ENCODE results near the gene PHYKPL. TPM values are rescaled to one million over a fixed set of nuclear protein-coding genes. Genes with fewer than 3 reads are reported as not detected.
A peak's percentile ranks its signal among the peaks of the same experiment; 100 is the strongest.

The PHYKPL gene
- total RNA-seq, 1 experiment from 2014 or later, result 78.2 TPM

DNA sequence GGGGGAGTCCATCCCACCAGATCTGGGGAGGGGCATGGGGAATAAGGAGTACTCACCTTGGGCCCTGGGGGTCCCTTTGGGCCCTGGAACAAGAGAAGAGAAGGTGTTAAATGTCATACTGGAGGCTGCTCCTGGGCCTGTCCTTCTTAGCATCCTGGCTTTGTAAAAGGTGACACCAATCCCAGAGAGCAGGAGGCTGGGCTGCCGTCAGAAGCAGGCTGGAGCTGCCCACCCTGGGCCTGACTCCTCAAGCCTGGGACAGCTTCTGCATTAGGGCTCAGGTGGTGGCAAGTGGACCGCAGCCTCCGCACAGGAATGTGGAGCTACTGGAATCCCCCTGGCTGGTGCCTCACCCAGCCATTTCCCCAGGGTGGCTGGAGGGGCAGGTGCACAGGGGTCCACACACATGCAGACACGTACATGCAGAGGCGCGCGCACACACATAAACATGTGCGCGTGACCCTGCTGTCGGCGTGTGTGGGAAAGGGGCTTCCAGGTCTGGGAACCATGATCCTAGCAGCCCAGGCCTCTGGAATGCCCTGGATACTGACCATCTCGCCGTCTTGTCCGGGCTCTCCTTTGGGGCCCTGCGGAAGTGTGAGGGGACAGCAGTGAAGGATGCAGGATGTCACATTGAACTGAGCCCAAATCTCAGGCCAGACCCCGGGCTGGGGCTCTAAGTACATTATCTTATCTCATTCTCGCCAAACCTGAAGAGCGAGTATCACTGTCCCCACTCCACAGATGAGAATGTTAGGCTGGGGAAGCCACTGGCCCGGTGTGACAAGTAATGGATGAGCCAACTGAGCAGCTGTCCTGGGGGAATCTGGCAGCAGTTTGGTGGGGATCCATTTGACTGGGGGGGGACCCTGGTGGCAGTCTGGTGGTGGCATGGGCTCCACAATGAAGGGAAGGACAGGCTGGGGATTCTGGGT is 29.3 kb upstream of the PHYKPL start:
- TF ChIP-seq, protein P1, sequence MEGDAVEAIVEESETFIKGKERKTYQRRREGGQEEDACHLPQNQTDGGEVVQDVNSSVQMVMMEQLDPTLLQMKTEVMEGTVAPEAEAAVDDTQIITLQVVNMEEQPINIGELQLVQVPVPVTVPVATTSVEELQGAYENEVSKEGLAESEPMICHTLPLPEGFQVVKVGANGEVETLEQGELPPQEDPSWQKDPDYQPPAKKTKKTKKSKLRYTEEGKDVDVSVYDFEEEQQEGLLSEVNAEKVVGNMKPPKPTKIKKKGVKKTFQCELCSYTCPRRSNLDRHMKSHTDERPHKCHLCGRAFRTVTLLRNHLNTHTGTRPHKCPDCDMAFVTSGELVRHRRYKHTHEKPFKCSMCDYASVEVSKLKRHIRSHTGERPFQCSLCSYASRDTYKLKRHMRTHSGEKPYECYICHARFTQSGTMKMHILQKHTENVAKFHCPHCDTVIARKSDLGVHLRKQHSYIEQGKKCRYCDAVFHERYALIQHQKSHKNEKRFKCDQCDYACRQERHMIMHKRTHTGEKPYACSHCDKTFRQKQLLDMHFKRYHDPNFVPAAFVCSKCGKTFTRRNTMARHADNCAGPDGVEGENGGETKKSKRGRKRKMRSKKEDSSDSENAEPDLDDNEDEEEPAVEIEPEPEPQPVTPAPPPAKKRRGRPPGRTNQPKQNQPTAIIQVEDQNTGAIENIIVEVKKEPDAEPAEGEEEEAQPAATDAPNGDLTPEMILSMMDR (IDR thresholded peaks at IDR 0.05; ENCODE audit: insufficient read depth in 1 of 2, low read depth in 1 of 2, low read length in 1 of 2, severe bottlenecking in 1 of 2, unreplicated experiment in 1 of 2), result no peak
- Mint-ChIP-seq H3K36me3 (ENCODE audit: insufficient read depth, unreplicated experiment) (no peaks in the 10 kb centered on the region), H3K27ac (ENCODE audit: unreplicated experiment) (no peak overlapping the region), H3K4me1 (ENCODE audit: low read depth, unreplicated experiment) (no peaks in the 10 kb centered on the region), H3K9me3 (ENCODE audit: unreplicated experiment) (peaks cover 10% of the 10 kb centered on the region), H3K27me3 (ENCODE audit: insufficient read depth, unreplicated experiment) (no peaks in the 10 kb centered on the region), H3K4me3 (ENCODE audit: unreplicated experiment) (no peak overlapping the region)
- ChIA-PET POLR2A (interaction anchor here (0.5 kb wide), 1 partner anchor 26 kb away, joined by 11 read pairs; no protein-coding TSS in a partner anchor), CTCF (no interaction called here)
- no peak overlapping the region for H3K4me3 ChIP-seq (ENCODE audit: low read depth, low read length)
- intact Hi-C loops (cut with micrococcal nuclease; ENCODE audit: unreplicated experiment), result no loop called here
- DNase-seq, result peak in 1 of 2 experiments; percentile 24
- no peaks in the 10 kb centered on the region; the same call in 1 of the 2 replicates for H3K27me3 ChIP-seq (replicated peaks; ENCODE audit: control insufficient read depth, insufficient read depth, low read length)
- no peaks in the 10 kb centered on the region for H3K36me3 ChIP-seq (ENCODE audit: control insufficient read depth, insufficient read depth, low read length)
- peaks cover 8% of the 10 kb centered on the region for H3K4me1 ChIP-seq
- H3K9me3 ChIP-seq, result no peaks in the 10 kb centered on the region; the same call in 1 of the 2 replicates
- BruUV-seq (replicated peaks), result no TSS peak

DNA sequence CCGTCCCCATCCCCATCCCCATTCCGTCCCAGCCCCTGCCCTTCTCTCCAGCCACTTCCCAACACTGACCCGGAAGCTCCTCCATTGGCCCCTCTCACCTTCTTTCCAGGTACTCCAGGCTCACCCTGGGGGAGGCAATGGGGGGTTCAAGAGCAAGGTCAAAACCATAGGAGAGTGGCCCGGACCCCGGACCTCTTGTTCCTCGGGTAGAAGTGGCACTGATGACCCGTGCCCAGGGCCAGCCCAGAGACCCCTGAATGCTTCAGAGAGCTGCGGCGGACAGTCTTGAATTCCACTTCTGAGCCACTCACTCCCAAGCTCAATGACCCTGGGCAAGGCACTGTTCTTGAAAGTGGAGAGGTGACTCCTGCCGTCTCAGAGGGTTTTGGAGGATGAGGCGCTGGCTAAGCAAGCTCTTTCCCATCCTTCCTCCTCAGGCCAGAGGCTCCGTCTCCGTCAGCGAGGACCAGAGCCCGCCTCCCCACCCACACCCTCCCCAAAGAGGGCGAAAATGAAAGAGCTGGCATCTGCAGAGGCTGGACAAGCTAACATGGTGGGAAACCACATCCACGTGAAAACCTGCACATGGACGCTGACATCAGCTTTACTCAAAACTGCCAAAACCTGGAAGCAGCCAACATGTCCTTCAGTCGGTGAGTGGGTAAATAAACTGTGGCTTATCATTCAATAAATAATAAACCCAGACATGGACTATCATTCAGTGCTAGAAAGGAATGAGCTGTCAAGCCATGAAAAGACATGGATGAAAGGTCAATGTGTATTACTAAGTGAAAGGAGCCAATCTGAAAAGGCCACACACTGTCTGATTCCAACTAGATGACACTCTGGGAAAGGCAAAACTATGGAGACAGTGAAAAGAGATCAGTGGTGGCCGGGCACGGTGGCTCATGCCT is 27.3 kb upstream of the PHYKPL start:
- Histone ChIP-seq H3K4me1 (peaks cover 8% of the 10 kb centered on the region), H3K4me3 (ENCODE audit: low read depth, low read length) (no peak overlapping the region), H3K9me3 (no peaks in the 10 kb centered on the region; the same call in 1 of the 2 replicates), H3K27me3 (replicated peaks; ENCODE audit: control insufficient read depth, insufficient read depth, low read length) (no peaks in the 10 kb centered on the region; the same call in 1 of the 2 replicates), H3K36me3 (ENCODE audit: control insufficient read depth, insufficient read depth, low read length) (no peaks in the 10 kb centered on the region)
- Mint-ChIP-seq H3K27ac (ENCODE audit: unreplicated experiment) (no peak overlapping the region), H3K36me3 (ENCODE audit: insufficient read depth, unreplicated experiment) (no peaks in the 10 kb centered on the region), H3K4me3 (ENCODE audit: unreplicated experiment) (no peak overlapping the region), H3K9me3 (ENCODE audit: unreplicated experiment) (peaks cover 10% of the 10 kb centered on the region), H3K27me3 (ENCODE audit: insufficient read depth, unreplicated experiment) (no peaks in the 10 kb centered on the region), H3K4me1 (ENCODE audit: low read depth, unreplicated experiment) (no peaks in the 10 kb centered on the region)
- intact Hi-C loops (cut with micrococcal nuclease; ENCODE audit: unreplicated experiment), result no loop called here
- POLR2A ChIA-PET, result no interaction called here
- TF ChIP-seq, protein P1 (IDR thresholded peaks at IDR 0.05; ENCODE audit: insufficient read depth in 1 of 2, low read depth in 1 of 2, low read length in 1 of 2, severe bottlenecking in 1 of 2, unreplicated experiment in 1 of 2), result no peak
- no TSS peak for BruUV-seq (replicated peaks)
- DNase-seq, result no peak
- CTCF ChIA-PET, result interaction anchor here (0.6 kb wide), 1 partner anchor 869 kb away, joined by 4 read pairs; no protein-coding TSS in a partner anchor

DNA sequence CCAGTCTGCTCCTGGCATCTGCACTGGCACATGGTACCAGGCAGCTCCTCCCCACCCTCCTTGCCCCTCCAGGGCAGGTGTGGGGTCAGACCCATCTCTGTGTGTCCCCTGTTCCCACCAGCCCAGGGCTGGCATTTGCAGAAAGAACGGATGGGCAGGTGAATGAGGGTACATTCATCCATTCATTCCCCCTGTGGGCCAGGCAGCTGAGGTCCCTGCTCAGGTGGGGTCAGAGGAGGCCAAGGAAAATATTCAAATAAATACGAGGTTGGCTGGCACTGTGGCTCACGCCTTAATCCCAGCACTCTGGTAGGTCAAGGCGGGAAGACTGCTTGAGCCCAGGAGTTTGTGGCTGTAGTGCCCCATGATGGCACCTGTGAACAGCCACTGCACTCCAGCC is 25.0 kb upstream of the PHYKPL start:
- CTCF ChIA-PET, result no interaction called here
- Histone ChIP-seq H3K9me3 (no peaks in the 10 kb centered on the region), H3K27me3 (replicated peaks; ENCODE audit: control insufficient read depth, insufficient read depth, low read length) (no peaks in the 10 kb centered on the region), H3K36me3 (ENCODE audit: control insufficient read depth, insufficient read depth, low read length) (no peaks in the 10 kb centered on the region), H3K4me1 (peaks cover 8% of the 10 kb centered on the region), H3K4me3 (ENCODE audit: low read depth, low read length) (no peak overlapping the region)
- POLR2A ChIA-PET, result no interaction called here
- TF ChIP-seq, protein P1 (IDR thresholded peaks at IDR 0.05; ENCODE audit: insufficient read depth in 1 of 2, low read depth in 1 of 2, low read length in 1 of 2, severe bottlenecking in 1 of 2, unreplicated experiment in 1 of 2), result no peak
- no peaks in the 10 kb centered on the region for H3K27me3 Mint-ChIP-seq (ENCODE audit: insufficient read depth, unreplicated experiment)
- no peaks in the 10 kb centered on the region for H3K4me1 Mint-ChIP-seq (ENCODE audit: low read depth, unreplicated experiment)
- H3K4me3 Mint-ChIP-seq (ENCODE audit: unreplicated experiment), result no peak overlapping the region
- no peaks in the 10 kb centered on the region for H3K9me3 Mint-ChIP-seq (ENCODE audit: unreplicated experiment)
- H3K36me3 Mint-ChIP-seq (ENCODE audit: insufficient read depth, unreplicated experiment), result no peaks in the 10 kb centered on the region
- H3K27ac Mint-ChIP-seq (ENCODE audit: unreplicated experiment), result no peak overlapping the region
- intact Hi-C loops (cut with micrococcal nuclease; ENCODE audit: unreplicated experiment), result no loop called here
- no peak for DNase-seq
- no TSS peak for BruUV-seq (replicated peaks)
